Measurements from ENCODE around the gene C2CD5. TPM values are rescaled to one million over a fixed set of nuclear protein-coding genes. Genes with fewer than 3 reads are reported as not detected.

The C2CD5 gene
- total and polyA plus RNA-seq, 2 of the 13 experiments (the other 11 are each of a cell fraction or from before 2014, with no cell fraction given) = 12.6 to 14.6 TPM

GRCh38 chr12:22536346-22536945, 7.9 kb downstream of the C2CD5 start:
- in situ Hi-C loops (cut with HindIII; ENCODE audit: extremely low pct_ligation_motif_present, low pct_unique_long_range_greater_than_20kb) (no loop called here), intact Hi-C loops (cut with micrococcal nuclease; ENCODE audit: unreplicated experiment) (no loop called here)
- Histone ChIP-seq H3K9me3 (ENCODE audit: low read length) (no peaks in the 10 kb centered on the region), H3K4me3 (replicated peaks in 1 of 3; ENCODE audit: insufficient read depth in 1 of 3, low read depth in 2 of 3, low read length in 3 of 3) (no peak overlapping the region), H3K9ac (ENCODE audit: insufficient read depth, low read depth, low read length) (no peak overlapping the region), H2AFZ (ENCODE audit: low read length) (no peak overlapping the region), H4K20me1 (ENCODE audit: insufficient read depth, low read length) (no peaks in the 10 kb centered on the region), H3K27ac (ENCODE audit: extremely low read length, insufficient read depth, low read length) (no peak overlapping the region), H3K4me1 (ENCODE audit: insufficient read depth, low read length) (peaks cover 11% of the 10 kb centered on the region), H3K36me3 (replicated peaks in 1 of 2; ENCODE audit: control insufficient read depth in 1 of 2, insufficient read depth in 2 of 2, low read length in 2 of 2) (no peaks in the 10 kb centered on the region; a peak in 2 of 5 replicates), H3K79me2 (ENCODE audit: insufficient read depth, low read length) (no peaks in the 10 kb centered on the region), H3K27me3 (ENCODE audit: control insufficient read depth in 1 of 2, insufficient read depth in 2 of 2, low read length in 2 of 2) (no peaks in the 10 kb centered on the region), H3K4me2 (ENCODE audit: low read depth, low read length) (no peak overlapping the region)
- POLR2A ChIA-PET = interaction anchor here (1.2 kb wide), 1 partner anchor 8 kb away, joined by 4 read pairs; the partner anchor contains the start of gene C2CD5
- DNase-seq (ENCODE audit: low spot score) = no peak
- ATAC-seq = no peak
- no peak for FAIRE-seq
- CTCF ChIA-PET (ENCODE audit: low intra/inter-chr PET ratio, low total read pairs) = no interaction called here
- TF ChIP-seq ZSCAN22 (CRISPR knock-in tag; IDR thresholded peaks at IDR 0.05) (no peak), RARA (CRISPR knock-in tag; IDR thresholded peaks at IDR 0.05) (no peak), TGIF2 (CRISPR knock-in tag; IDR thresholded peaks at IDR 0.05) (no peak), GABPB1 (CRISPR knock-in tag; IDR thresholded peaks at IDR 0.05) (no peak), ZNF484 (CRISPR knock-in tag; IDR thresholded peaks at IDR 0.05; ENCODE audit: borderline replicate concordance, low read depth) (no peak), GTF2F1 (IDR thresholded peaks at IDR 0.05; ENCODE audit: low read length) (no peak), ZNF790 (CRISPR knock-in tag; IDR thresholded peaks at IDR 0.05; ENCODE audit: borderline replicate concordance) (no peak), ZNF10 (CRISPR knock-in tag; IDR thresholded peaks at IDR 0.05; ENCODE audit: borderline replicate concordance, low read depth) (no peak)
- no TSS peak for BruUV-seq (replicated peaks)
- 95% methylated on average over 2 of the region's 2 CpGs for WGBS (ENCODE audit: low lambda C conversion rate)

- in situ Hi-C loops (cut with HindIII; ENCODE audit: extremely low pct_ligation_motif_present, low pct_unique_long_range_greater_than_20kb) (no loop called here), intact Hi-C loops (cut with micrococcal nuclease; ENCODE audit: unreplicated experiment) (no loop called here)
- no TSS peak for BruUV-seq (replicated peaks)
- ATAC-seq (no peak), DNase-seq (ENCODE audit: low spot score) (no peak), FAIRE-seq (no peak)
- Histone ChIP-seq H3K79me2 (ENCODE audit: insufficient read depth, low read length) (no peaks in the 10 kb centered on the region), H3K9ac (ENCODE audit: insufficient read depth, low read depth, low read length) (no peak overlapping the region), H3K27ac (ENCODE audit: extremely low read length, insufficient read depth, low read length) (no peak overlapping the region), H2AFZ (ENCODE audit: low read length) (no peak overlapping the region), H3K4me2 (ENCODE audit: low read depth, low read length) (no peak overlapping the region), H3K27me3 (ENCODE audit: control insufficient read depth in 1 of 2, insufficient read depth in 2 of 2, low read length in 2 of 2) (no peaks in the 10 kb centered on the region), H4K20me1 (ENCODE audit: insufficient read depth, low read length) (no peaks in the 10 kb centered on the region), H3K4me3 (replicated peaks in 1 of 3; ENCODE audit: insufficient read depth in 1 of 3, low read depth in 2 of 3, low read length in 3 of 3) (no peak overlapping the region), H3K9me3 (ENCODE audit: low read length) (no peaks in the 10 kb centered on the region), H3K36me3 (replicated peaks in 1 of 2; ENCODE audit: control insufficient read depth in 1 of 2, insufficient read depth in 2 of 2, low read length in 2 of 2) (no peaks in the 10 kb centered on the region; a peak in 2 of 5 replicates), H3K4me1 (ENCODE audit: insufficient read depth, low read length) (peaks cover 11% of the 10 kb centered on the region)
- CTCF ChIA-PET (ENCODE audit: low intra/inter-chr PET ratio, low total read pairs) = no interaction called here
- POLR2A ChIA-PET = interaction anchor here (1.2 kb wide), 1 partner anchor 9 kb away, joined by 4 read pairs; the partner anchor contains the start of gene C2CD5
- 95% methylated on average over 2 of the region's 2 CpGs for WGBS (ENCODE audit: low lambda C conversion rate)
- TF ChIP-seq ARNT2 (CRISPR knock-in tag; IDR thresholded peaks at IDR 0.05; ENCODE audit: low read depth) = no peak
- no peak for TF ChIP-seq THAP7 (CRISPR knock-in tag; IDR thresholded peaks at IDR 0.05)
- TF ChIP-seq ZFP37 (CRISPR knock-in tag; IDR thresholded peaks at IDR 0.05; ENCODE audit: borderline replicate concordance) = no peak
- no peak for TF ChIP-seq SP140L (CRISPR knock-in tag; IDR thresholded peaks at IDR 0.05; ENCODE audit: borderline replicate concordance)
- no peak for TF ChIP-seq ZNF782 (CRISPR knock-in tag; IDR thresholded peaks at IDR 0.05; ENCODE audit: borderline replicate concordance)
- TF ChIP-seq, protein P1, sequence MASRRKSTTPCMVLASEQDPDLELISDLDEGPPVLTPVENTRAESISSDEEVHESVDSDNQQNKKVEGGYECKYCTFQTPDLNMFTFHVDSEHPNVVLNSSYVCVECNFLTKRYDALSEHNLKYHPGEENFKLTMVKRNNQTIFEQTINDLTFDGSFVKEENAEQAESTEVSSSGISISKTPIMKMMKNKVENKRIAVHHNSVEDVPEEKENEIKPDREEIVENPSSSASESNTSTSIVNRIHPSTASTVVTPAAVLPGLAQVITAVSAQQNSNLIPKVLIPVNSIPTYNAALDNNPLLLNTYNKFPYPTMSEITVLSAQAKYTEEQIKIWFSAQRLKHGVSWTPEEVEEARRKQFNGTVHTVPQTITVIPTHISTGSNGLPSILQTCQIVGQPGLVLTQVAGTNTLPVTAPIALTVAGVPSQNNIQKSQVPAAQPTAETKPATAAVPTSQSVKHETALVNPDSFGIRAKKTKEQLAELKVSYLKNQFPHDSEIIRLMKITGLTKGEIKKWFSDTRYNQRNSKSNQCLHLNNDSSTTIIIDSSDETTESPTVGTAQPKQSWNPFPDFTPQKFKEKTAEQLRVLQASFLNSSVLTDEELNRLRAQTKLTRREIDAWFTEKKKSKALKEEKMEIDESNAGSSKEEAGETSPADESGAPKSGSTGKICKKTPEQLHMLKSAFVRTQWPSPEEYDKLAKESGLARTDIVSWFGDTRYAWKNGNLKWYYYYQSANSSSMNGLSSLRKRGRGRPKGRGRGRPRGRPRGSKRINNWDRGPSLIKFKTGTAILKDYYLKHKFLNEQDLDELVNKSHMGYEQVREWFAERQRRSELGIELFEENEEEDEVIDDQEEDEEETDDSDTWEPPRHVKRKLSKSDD (CRISPR knock-in tag; IDR thresholded peaks at IDR 0.05; ENCODE audit: low read depth) = no peak
These were observed 8.9 kb downstream of the C2CD5 start for GRCh38 chr12:22535478-22535877.
